ENCODE results near the gene LENG8.
A peak's percentile ranks its signal among the peaks of the same experiment; 100 is the strongest.

The LENG8 gene

DNA sequence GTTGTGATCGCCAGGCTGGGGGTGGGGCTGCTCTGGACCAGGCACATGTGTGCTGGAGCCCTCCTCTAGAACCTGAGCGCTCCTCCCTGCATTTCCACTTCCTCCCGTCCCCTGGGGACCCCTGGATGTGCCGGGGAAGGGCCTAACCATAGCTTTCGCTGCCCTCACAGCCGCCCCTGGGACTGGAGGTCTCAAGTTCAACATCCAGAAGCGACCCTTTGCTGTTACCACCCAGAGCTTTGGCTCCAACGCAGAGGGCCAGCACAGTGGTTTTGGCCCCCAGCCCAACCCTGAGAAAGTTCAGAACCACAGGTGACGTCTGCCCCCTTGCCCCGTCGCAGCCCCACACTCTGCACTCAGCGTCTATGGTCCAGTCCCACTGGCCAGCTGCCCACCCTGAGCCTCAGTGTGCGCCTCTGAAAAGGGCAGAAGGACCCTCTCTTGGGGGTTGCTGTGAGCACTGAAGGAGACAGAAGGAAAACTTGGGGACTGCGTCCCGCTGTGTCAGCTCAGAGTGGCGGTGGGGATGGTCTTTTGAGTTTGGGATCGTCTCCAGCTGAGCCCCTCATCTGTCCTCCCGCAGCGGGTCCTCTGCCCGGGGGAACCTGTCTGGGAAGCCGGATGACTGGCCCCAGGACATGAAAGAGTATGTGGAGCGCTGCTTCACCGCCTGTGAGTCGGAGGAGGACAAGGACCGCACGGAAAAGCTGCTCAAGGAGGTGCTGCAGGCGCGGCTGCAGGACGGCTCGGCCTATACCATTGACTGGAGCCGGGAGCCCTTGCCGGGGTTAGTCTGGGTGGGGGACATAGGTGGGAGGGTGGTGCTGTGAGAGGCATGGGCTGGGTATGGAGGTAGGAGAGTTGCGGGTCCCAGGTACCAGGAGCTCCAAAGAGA, 6.0 kb downstream of the LENG8 start:
- Histone ChIP-seq H3K9me3 (ENCODE audit: control insufficient read depth, insufficient read depth, low read depth, low read length) (no peaks in the 10 kb centered on the region), H3K4me3 (ENCODE audit: low read depth, low read length) (no peak overlapping the region), H3K4me1 (ENCODE audit: control insufficient read depth, insufficient read depth, low read length) (peaks cover 18% of the 10 kb centered on the region), H3K27ac (ENCODE audit: extremely low read depth, low read depth, low read length) (no peak overlapping the region), H3K36me3 (ENCODE audit: control insufficient read depth in 2 of 2, insufficient read depth in 1 of 2, low read length in 2 of 2) (peaks cover 47 to 95% of the 10 kb centered on the region in 2 experiments)
- POLR2A ChIA-PET = interaction anchor here (0.6 to 1.9 kb wide), 4 partner anchors 7 to 983 kb away, joined by 4 to 12 read pairs (median 5); partner anchors contain the start of gene LENG9
- CTCF ChIA-PET = interaction anchor here (1.1 to 1.2 kb wide), 2 partner anchors 9 to 18 kb away, joined by 3 read pairs; partner anchors contain the start of genes CDC42EP5 and LENG9
- TF ChIP-seq ZNF354C (tag by site-specific recombination; IDR thresholded peaks at IDR 0.05; ENCODE audit: borderline replicate concordance, low read depth) = no peak
- no peak for TF ChIP-seq ZBTB17 (tag by site-specific recombination; IDR thresholded peaks at IDR 0.05)
- TF ChIP-seq ZNF138 (tag by site-specific recombination; IDR thresholded peaks at IDR 0.05; ENCODE audit: borderline replicate concordance) = no peak
- TF ChIP-seq, protein P1, sequence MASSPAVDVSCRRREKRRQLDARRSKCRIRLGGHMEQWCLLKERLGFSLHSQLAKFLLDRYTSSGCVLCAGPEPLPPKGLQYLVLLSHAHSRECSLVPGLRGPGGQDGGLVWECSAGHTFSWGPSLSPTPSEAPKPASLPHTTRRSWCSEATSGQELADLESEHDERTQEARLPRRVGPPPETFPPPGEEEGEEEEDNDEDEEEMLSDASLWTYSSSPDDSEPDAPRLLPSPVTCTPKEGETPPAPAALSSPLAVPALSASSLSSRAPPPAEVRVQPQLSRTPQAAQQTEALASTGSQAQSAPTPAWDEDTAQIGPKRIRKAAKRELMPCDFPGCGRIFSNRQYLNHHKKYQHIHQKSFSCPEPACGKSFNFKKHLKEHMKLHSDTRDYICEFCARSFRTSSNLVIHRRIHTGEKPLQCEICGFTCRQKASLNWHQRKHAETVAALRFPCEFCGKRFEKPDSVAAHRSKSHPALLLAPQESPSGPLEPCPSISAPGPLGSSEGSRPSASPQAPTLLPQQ (tag by site-specific recombination; IDR thresholded peaks at IDR 0.05) = no peak
- TF ChIP-seq, protein P2, sequence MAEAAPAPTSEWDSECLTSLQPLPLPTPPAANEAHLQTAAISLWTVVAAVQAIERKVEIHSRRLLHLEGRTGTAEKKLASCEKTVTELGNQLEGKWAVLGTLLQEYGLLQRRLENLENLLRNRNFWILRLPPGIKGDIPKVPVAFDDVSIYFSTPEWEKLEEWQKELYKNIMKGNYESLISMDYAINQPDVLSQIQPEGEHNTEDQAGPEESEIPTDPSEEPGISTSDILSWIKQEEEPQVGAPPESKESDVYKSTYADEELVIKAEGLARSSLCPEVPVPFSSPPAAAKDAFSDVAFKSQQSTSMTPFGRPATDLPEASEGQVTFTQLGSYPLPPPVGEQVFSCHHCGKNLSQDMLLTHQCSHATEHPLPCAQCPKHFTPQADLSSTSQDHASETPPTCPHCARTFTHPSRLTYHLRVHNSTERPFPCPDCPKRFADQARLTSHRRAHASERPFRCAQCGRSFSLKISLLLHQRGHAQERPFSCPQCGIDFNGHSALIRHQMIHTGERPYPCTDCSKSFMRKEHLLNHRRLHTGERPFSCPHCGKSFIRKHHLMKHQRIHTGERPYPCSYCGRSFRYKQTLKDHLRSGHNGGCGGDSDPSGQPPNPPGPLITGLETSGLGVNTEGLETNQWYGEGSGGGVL (tag by site-specific recombination; IDR thresholded peaks at IDR 0.05) = no peak
- no peak for TF ChIP-seq ZBTB1 (tag by site-specific recombination; IDR thresholded peaks at IDR 0.05)
- no peak for TF ChIP-seq WT1 (tag by site-specific recombination; IDR thresholded peaks at IDR 0.05)
- TF ChIP-seq SCRT2 (tag by site-specific recombination; IDR thresholded peaks at IDR 0.05) = no peak
- TF ChIP-seq SP7 (tag by site-specific recombination; IDR thresholded peaks at IDR 0.05) = no peak
- TF ChIP-seq, protein P3, sequence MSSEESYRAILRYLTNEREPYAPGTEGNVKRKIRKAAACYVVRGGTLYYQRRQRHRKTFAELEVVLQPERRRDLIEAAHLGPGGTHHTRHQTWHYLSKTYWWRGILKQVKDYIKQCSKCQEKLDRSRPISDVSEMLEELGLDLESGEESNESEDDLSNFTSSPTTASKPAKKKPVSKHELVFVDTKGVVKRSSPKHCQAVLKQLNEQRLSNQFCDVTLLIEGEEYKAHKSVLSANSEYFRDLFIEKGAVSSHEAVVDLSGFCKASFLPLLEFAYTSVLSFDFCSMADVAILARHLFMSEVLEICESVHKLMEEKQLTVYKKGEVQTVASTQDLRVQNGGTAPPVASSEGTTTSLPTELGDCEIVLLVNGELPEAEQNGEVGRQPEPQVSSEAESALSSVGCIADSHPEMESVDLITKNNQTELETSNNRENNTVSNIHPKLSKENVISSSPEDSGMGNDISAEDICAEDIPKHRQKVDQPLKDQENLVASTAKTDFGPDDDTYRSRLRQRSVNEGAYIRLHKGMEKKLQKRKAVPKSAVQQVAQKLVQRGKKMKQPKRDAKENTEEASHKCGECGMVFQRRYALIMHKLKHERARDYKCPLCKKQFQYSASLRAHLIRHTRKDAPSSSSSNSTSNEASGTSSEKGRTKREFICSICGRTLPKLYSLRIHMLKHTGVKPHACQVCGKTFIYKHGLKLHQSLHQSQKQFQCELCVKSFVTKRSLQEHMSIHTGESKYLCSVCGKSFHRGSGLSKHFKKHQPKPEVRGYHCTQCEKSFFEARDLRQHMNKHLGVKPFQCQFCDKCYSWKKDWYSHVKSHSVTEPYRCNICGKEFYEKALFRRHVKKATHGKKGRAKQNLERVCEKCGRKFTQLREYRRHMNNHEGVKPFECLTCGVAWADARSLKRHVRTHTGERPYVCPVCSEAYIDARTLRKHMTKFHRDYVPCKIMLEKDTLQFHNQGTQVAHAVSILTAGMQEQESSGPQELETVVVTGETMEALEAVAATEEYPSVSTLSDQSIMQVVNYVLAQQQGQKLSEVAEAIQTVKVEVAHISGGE (tag by site-specific recombination; conservative IDR thresholded peaks at IDR 0.05; ENCODE audit: low read depth) = no peak
- no peak for TF ChIP-seq ZNF658 (tag by site-specific recombination; IDR thresholded peaks at IDR 0.05)
- TF ChIP-seq BCL11A (tag by site-specific recombination; IDR thresholded peaks at IDR 0.05; ENCODE audit: low read depth) = no peak
- TF ChIP-seq SP3 (tag by site-specific recombination; IDR thresholded peaks at IDR 0.05) = no peak
- no peak for TF ChIP-seq ZNF146 (tag by site-specific recombination; IDR thresholded peaks at IDR 0.05)
- TF ChIP-seq ZNF10 (tag by site-specific recombination; IDR thresholded peaks at IDR 0.05) = no peak

DNA sequence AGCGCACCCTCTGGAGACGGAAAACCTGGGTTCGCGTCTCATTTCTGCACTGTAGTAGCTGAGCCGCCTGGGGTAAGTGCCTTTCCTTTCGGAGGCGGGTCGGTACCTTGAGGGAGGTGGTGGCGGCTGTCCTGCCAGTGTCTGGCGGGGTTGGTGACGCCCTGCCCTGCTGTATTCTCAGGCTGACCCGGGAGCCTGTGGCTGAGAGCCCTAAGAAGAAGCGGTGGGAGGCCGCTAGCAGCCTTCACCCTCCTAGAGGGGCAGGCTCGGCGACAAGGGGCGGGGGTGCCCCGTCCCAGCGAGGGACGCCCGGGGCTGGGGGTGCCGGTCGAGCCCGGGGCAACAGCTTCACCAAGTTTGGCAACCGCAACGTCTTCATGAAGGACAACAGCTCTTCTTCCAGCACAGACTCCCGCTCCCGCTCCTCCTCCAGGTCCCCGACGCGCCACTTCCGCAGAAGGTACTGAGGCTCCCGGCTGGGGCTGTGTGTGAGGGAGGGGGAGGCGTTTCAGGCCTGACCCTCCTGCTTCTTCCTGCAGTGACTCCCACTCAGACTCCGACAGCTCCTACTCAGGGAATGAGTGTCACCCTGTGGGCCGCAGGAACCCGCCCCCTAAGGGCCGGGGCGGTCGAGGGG, 6.9 kb downstream of the LENG8 start:
- Histone ChIP-seq H3K9me3 (ENCODE audit: control insufficient read depth, insufficient read depth, low read depth, low read length) (no peaks in the 10 kb centered on the region), H3K36me3 (ENCODE audit: control insufficient read depth in 2 of 2, insufficient read depth in 1 of 2, low read length in 2 of 2) (peaks cover 45 to 98% of the 10 kb centered on the region in 2 experiments), H3K27ac (ENCODE audit: extremely low read depth, low read depth, low read length) (no peak overlapping the region), H3K4me1 (ENCODE audit: control insufficient read depth, insufficient read depth, low read length) (peaks cover 12% of the 10 kb centered on the region), H3K4me3 (ENCODE audit: low read depth, low read length) (no peak overlapping the region)
- POLR2A ChIA-PET = interaction anchor here (0.7 to 6.8 kb wide), 3 partner anchors 7 to 18 kb away, joined by 4 to 64 read pairs (median 5); partner anchors contain the start of genes LENG8 and LENG9
- CTCF ChIA-PET = no interaction called here
- TF ChIP-seq EGR2 (tag by site-specific recombination; IDR thresholded peaks at IDR 0.05; ENCODE audit: low read depth) (peak; percentile 45; the same call in 1 of the 2 replicates), ZFHX2 (tag by site-specific recombination; conservative IDR thresholded peaks at IDR 0.05) (0 out of 2 replicates have a peak, but pooled peaks have one; percentile 10), ZNF830 (tag by site-specific recombination; IDR thresholded peaks at IDR 0.05; ENCODE audit: low read depth) (no peak)

Data from HEK293 (cell line).